NCI-H1092 treated with DMSO at 0.1 percent for 48 hours (cell line): Measurements from ENCODE around the gene AEBP2.
A peak's percentile ranks its signal among the peaks of the same experiment; 100 is the strongest.
"Not testable (repeated sequence)": the region's sequence is repeated elsewhere in the genome, so short reads cannot be mapped to it uniquely, and the experiment has no call there.

Experiments used
- DNase-seq: peaks from one replicate; lab custom pipeline; 2025; lab: John Stamatoyannopoulos, UW

AEBP2 gene

GRCh38 chr12:19454837-19455236, 15.5 kb downstream of the AEBP2 start:
- no peak for DNase-seq

DNA sequence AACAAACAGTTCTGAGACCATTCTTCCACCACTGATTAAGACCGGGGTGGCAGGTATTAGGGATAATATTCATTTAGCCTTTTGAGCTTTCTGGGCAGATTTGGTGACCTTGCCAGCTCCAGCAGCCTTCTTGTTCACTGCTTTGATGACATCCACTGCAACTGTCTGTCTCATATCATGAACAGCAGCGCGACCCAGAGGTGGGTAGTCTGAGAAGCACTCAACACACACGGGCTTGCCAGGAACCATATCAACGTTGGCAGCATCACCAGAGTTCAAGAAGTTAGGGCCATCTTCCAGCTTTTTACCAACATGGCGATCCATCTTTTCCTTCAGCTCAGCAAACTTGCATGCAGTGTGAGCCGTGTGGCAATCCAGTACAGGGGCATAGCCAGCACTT, 16.9 kb downstream of the AEBP2 start:
- no peak for DNase-seq

GRCh38 chr12:19457561-19457960, 18.3 kb downstream of the AEBP2 start:
- DNase-seq, result no peak

DNA sequence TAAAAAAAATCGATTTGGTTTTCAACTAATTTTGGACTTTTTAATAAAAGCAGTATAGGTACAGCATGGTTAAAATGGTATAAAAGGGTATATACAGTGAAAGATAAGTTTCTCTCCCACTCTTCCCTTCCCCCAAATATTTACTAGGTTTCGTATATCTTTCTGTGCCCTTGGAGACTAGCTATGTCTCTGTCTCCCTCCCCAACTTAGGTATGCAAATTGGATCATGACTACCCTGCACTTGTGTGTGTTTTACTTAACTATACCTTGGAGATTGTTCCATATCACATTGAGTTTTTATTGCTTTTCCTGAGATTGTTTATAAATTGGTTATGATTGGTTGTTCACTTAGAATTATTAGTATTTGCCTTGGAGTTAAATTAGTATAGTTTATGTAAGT, 19.4 kb downstream of the AEBP2 start:
- no peak for DNase-seq

DNA sequence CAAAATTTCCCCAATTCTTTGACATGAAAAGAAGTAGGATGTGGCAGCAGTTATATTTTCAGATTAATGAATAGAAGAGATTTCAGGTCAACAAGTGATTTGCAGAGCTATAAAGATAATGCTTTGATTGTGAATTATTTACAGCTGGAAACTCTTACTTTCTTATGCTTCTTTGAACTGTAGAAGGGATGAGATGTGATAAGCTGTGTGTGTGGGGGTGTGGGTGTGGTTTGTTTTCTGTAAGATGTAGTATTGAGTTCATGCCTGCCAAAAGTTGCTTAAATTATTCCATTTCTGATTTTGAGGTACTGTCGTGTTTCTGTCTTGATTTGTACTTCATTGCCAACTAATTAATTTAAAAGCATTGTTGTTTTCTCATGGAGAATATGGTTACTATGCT, 22.7 kb downstream of the AEBP2 start:
- no peak for DNase-seq

- DNase-seq, result peak; percentile 33
These were observed 23.1 kb downstream of the AEBP2 start for GRCh38 chr12:19462406-19462805.

GRCh38 chr12:19464192-19464580, 24.9 kb downstream of the AEBP2 start:
- no peak for DNase-seq

GRCh38 chr12:19465711-19466110, 26.4 kb downstream of the AEBP2 start:
- DNase-seq, result no peak

GRCh38 chr12:19474147-19474546, 34.9 kb downstream of the AEBP2 start:
- no peak for DNase-seq

DNA sequence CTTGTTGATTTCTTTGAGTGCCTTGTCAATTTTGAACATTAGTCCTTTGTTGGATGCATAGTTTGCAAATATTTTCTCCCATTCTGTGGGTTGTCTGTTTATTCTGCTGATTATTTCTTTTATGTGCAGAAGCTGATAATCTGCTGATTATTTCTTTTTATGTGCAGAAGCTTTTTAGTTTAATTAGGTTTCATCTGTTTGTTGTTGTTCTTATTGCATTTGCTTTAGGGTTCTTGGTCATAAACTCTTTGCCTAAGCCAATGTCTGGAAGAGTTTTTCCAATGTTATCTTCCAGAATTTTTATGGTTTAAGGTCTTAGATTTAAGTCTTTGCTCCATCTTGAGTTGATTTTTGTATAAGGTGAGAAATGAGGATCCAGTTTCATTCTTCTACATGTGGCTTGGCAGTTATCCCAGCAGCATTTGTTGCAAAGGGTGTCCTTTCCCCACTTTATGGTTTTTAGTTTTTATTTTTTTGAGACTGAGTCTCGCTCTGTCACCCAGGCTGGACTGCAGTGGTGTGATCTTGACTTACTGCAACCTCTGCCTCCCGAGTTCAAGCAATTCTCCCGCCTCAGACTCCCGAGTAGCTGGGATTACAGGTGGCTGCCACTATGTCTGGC, 36.7 kb downstream of the AEBP2 start:
- DNase-seq, result not testable (repeated sequence)

DNA sequence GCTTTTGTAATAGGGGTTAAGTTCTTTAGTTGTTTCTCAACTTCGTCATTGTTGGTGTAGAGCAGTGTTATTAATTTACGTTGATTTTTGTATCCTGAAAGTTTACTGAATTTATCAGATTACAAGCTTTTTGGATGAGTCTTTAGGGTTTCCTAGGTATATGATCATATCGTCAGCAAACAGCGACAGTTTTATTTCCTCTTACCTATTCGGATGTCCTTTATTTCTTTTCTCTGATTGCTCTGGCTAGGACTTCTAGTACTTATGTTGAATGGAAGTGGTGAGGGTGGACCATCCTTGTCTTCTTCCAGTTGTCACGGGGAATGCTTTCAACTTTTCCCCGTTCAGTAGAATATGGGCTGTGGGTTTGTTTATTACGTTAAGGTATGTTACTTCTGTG, 37.8 kb downstream of the AEBP2 start:
- DNase-seq, result no peak

DNA sequence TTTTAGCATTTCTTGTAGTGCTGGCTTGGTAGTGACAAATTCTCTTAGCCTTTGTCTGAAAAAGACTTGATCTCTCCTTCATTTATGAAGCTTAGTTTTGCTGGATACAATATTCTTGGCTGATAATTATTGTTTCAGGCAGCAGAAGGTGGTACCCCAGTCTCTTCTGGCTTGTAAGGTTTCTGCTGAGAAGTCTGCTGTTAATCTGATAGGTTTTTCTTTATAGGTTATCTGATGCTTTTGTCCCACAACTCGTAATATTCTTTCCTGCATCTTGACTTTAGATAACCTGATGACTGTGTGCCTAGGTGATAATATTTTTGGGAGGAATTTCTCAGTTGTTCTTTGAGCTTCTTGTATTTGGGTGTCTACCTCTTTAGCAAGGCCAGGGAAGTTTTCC, 41.2 kb downstream of the AEBP2 start:
- no peak for DNase-seq

DNA sequence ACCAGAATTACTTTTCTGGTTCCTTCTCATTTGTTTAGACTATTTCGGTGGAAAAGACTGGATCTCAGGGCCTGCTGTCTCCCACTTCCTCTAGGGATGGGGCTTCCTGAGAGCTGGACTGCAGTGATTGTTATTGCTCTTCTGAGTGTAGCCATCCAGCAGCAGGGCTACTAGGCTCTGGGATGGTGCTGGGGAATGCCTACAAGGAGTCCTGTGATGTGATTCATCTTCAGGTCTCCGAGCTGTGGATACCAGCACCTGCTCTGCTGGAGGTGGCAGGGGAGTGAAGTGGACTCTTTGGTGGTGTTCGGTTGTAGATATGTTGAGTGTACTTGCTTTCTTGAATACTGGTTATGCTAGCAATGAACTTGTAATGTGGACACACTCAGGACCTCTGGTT, 42.7 kb downstream of the AEBP2 start:
- no peak for DNase-seq

- DNase-seq, result no peak
These were observed 43.3 kb downstream of the AEBP2 start for GRCh38 chr12:19482551-19483109.

GRCh38 chr12:19483727-19484126, 44.4 kb downstream of the AEBP2 start:
- no peak for DNase-seq

- no peak for DNase-seq
These were observed 45.4 kb downstream of the AEBP2 start for GRCh38 chr12:19484738-19485137.

DNA sequence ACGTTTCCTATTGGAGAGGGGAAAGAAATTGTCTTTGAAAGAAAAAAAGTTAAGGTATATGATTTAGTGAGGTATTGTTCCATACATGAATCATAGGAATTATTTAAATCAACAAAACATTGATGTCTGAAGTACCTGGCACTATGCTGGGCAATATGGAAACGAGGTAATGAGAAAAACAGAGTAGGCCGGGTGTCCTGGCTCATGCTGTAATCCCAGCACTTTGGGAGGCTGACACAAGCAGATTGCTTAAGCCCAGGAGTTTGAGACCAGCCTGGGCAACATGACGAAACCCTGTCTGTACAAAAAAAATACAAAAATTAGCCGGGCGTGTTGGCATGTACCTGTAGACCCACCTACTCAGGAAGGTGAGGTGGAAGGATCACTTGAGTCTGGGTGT, 45.9 kb downstream of the AEBP2 start:
- DNase-seq, result no peak

GRCh38 chr12:19489168-19489567, 49.9 kb downstream of the AEBP2 start:
- DNase-seq, result no peak

DNA sequence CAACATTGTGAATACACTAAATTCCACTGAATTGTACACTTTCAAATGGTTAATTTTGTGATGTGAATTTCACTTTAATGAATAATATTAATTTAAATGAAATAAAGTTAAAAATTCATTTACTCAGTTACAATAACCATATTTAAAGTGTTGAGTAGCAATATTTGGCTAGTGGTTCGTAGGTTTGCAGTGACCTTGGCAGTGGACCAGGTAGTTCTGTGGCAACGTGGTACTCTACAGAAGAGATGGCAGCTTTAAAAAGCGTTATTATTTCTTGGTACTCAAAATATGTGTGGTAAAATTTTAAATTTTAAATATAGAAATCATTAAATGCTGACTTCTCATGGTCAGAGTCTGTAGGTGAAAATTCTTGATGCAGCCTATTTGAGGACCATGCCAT, 51.6 kb downstream of the AEBP2 start:
- no peak for DNase-seq

DNA sequence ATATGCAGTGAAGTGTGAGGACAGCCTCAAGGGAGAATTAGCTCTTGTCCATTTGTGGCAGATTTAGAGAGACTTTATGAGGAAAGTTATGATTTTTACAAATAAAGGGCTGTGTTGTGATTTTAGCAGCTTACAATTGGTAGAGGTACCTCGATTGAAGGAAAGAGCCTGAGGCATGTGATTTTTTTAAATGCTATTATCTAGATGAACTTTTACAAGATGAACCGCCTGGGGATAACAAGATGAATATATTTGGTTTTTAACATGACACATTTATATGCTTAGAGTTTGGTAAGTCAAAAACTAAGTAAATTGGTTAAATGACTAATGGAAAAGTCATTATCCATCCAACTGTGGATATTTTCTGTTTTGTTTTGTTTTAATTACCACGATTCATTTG, 52.6 kb downstream of the AEBP2 start:
- no peak for DNase-seq

DNA sequence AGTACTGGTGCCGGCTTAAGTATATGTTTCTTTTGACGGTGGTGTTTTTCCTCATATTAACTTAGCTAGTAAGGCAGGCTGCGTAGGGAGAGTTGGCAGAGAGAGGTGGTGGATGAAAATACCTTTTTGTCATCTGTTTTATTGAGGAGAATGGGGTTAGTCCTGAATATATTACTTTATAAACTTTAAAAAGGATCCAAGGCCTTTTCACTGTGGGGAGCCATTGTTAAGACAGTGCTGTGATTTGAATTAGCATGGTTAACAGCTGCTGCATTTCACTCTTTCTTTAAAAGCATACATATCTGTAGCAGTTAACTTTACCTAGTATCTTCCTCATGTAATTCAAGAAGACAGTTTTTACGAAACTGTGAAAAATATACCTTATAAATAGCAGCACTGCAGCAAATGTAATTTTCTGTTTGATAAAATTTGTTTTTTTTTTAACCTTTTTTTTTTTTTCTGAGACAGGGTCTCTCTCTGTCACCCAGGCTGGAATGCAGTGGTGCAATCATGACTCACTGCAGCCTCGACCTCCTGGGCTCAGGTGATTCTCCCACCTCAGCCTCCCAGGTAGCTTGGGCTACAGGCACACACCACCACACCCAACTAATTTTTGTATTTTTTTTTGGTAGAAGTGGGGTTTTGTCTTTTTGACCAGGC, 57.1 kb downstream of the AEBP2 start:
- DNase-seq, result no peak

- DNase-seq, result no peak
These were observed 58.8 kb downstream of the AEBP2 start for GRCh38 chr12:19498099-19498498.

- no peak for DNase-seq
These were observed 59.7 kb downstream of the AEBP2 start for GRCh38 chr12:19499030-19499429.

- no peak for DNase-seq
These were observed 67.2 kb downstream of the AEBP2 start for GRCh38 chr12:19506497-19506896.
